GM13976 (cell line): ENCODE measurements around the gene ATAD2B.

Experiments used
- DNase-seq: peaks from one replicate; pipeline ENCODE4 v3.0.0; 2012; ENCODE audit warnings: low spot score
- in situ Hi-C: fragments of 300-500 bp; cut with MboI; formaldehyde crosslinking; loops from one replicate; pipeline ENCODE4 v1.12.0; 2022; ENCODE audit warnings: low sequenced_read_pairs, mixed read lengths, inconsistent platforms; ENCODE audit not compliant: unreplicated experiment
- TF ChIP-seq, protein P1 (sequence below): IDR thresholded peaks from 2 replicates; pipeline ENCODE4 v1.5.1; 2012; ENCODE audit warnings: borderline replicate concordance, mild to moderate bottlenecking; ENCODE audit not compliant: insufficient read depth; ENCODE audit errors: extremely low read depth, missing control alignments, control extremely low read depth

Gene ATAD2B

DNA sequence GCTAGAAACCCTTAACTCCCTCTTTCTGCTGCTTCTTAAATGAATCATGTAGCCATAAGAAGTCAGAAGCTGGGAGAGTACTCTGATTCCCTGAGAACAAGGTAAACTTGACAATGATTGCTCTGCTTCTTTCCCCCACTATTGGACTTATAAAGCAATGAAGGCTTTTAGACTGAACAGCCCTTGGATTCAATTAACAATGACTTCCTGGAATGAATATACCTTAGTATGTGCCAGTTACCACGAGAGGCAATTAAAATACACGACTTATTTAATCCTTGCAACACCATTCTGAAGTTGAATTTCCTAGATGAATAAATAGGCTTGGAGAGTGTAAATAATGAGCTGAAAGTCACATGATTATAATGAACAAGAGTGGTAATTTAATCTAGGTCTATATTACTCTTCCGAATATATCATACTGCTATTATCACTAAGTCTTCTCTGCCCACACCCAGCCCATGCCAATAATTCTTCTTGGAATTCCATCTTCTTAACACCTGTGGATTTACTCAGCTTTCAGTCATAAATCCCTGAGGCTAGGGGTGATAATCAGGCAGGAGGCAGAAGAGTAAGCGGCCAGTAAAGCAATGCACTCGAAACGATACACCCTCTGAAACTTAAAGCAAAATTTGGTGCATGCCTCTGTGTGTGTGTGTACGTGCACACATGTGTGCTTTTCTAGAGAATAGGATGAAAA, 170.2 kb downstream of the ATAD2B start:
- in situ Hi-C loops = no loop called here
- no peak for DNase-seq
- TF ChIP-seq, protein P1, sequence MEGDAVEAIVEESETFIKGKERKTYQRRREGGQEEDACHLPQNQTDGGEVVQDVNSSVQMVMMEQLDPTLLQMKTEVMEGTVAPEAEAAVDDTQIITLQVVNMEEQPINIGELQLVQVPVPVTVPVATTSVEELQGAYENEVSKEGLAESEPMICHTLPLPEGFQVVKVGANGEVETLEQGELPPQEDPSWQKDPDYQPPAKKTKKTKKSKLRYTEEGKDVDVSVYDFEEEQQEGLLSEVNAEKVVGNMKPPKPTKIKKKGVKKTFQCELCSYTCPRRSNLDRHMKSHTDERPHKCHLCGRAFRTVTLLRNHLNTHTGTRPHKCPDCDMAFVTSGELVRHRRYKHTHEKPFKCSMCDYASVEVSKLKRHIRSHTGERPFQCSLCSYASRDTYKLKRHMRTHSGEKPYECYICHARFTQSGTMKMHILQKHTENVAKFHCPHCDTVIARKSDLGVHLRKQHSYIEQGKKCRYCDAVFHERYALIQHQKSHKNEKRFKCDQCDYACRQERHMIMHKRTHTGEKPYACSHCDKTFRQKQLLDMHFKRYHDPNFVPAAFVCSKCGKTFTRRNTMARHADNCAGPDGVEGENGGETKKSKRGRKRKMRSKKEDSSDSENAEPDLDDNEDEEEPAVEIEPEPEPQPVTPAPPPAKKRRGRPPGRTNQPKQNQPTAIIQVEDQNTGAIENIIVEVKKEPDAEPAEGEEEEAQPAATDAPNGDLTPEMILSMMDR = no peak

DNA sequence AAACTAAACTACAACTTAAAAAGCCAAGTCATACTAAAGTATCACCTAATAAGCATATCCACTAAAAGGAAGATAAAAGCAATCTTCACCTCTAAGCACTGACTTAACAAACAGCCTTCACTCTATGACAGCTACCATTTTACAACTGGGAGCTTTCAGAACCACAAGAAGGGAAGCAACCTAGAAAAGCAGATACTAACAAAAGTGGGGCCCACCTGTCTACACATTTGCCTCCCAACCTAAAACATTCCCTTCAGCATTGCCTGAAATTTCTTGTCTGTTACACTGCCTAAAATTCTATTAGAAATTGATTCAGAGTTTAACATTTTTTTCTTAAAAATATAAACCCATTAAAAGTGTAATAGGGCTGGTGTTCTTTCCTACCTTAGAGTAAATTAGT, 172.0 kb downstream of the ATAD2B start:
- TF ChIP-seq, protein P1 = no peak
- no peak for DNase-seq
- in situ Hi-C loops = no loop called here

DNA sequence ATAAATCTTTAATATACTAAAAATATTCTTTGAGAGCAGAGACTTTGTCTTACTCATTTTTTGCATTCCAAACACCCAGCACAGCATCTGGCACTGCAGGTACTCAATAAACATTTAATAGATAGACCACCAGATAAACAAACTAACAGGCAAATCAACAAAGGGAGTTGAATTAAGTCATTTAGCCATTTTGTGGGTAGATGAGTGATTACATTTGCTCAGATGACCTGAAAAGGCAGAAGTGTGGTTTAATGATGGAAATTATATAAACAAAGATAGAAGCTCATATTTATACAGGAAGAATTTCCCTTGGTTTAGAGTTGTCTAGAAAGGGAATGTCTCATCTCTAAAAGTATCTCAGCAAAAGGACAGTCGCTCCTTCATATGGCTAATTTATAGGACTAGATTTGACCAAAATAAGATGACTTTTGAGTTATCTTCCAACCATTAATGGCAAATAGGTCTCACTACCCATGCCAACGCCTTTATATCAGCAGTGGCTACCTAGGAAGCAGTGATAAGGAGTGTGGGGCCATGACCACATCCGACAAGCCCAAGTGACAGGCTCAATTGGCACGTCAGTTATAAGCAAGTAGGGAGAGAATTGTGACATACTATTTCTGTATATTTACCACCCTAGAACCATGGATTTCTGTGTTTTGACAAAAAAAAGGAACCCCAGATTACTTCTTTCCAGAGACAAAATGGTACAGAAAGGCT, 173.5 kb downstream of the ATAD2B start:
- TF ChIP-seq, protein P1 = no peak
- in situ Hi-C loops = no loop called here
- no peak for DNase-seq

DNA sequence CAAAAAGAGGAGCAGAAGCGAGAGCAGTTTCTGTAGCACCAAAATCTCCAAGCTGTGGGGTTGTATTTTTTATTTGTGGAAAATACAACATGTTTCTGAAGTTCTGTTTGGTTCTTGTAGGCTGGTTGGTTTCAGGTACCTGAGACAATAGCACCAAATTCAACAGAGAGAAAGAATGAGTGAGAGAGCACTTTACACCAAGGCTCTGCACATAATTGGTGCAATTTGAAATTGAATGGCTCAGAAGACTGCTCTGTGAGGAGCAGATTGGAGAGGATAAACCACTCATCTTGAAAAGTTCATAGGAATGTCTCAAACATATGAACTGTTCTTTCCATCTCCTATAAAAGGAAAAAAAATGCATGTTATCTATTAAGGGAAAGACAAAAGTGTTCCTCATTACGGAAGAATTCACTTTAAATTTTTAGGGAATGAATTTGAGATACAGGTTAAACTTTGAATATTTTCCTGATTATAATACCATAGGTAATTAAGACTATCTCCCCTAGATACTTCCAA, 175.1 kb downstream of the ATAD2B start:
- TF ChIP-seq, protein P1 = no peak
- in situ Hi-C loops = no loop called here
- no peak for DNase-seq

DNA sequence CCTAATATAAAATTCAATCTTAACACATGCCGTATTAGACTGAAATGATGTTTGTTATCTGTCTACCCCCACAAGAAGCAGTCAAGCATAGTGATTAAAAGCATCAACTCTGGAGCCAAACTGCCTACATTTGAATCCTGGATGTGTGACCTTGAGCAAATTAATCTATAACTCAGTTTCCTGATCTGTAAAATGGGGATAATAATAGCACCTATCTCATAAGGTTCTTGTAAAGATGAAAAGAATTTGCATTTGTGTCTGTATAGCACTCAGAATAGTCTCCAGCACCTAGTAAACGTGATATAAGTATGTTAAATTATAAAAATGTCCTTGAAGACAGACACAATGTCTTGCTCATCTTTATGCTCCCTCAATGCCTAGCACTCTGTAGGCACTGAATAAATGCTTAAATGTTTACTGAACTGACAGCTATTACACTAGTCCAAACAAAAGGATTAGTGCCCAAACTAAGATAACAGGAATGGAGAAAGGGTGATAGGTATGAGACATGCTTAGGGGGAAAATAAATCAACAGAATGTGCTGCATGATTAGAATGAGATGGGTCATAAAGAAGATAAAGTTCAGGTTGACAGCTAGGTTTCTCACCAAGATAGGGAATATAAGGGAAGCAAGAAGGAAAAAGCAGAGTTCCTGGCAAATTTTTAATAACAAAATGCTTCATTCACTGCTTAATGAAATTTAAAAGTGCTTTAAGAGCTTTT, 180.6 kb downstream of the ATAD2B start:
- in situ Hi-C loops = no loop called here
- no peak for DNase-seq
- TF ChIP-seq, protein P1 = no peak

DNA sequence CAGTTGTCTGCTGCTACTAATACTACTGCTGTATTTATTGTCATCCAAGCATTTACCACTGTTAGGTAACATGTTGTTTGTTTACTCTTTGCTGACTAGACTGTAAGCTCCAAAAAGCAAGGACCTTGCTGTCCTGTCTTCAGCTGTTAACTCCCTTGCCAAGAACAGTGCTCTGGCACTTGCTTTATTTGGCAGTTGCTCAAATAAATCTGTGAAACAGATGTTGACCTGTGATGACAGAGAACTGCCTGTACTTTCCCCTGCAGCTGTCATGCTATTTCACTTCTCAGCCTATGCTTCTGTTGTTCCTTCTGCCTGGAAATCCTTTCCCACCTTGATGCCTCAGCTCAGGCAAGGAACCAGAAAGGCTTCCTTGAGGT, 181.2 kb downstream of the ATAD2B start:
- DNase-seq = no peak
- in situ Hi-C loops = no loop called here
- TF ChIP-seq, protein P1 = no peak
